NCI-H187 treated with DMSO at 0.1 percent for 48 hours (cell line): ENCODE data around the gene AQP9.
"Not testable (repeated sequence)": the region's sequence is repeated elsewhere in the genome, so short reads cannot be mapped to it uniquely, and the experiment has no call there.

Experiments used
- DNase-seq: peaks from one replicate; lab custom pipeline; 2025; lab: John Stamatoyannopoulos, UW

Gene AQP9

DNA sequence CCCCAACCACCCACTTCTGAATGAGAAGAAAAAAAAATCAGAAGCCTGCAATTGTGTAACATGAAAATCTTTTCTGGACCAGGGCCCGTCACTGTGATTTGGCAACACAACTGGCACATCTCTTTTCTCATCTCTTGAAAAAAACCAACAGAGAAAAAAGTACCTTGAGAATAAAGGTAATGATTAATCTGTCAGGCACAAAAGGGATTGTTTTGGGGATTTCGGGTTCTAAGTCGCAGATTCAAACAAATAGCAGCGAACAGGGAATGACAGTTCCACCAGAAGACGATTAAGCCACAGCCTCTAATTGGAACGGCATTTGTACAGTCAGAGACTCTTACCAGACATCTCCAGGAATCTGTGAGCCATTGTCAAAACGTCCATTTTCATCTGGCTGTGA is at the start of gene AQP9:
Gene AQP9, plus strand, starts transcription at position 276 of the 400 bp plus-strand sequence. CDS start 185 bp downstream, outside the sequence.
- no peak for DNase-seq

DNA sequence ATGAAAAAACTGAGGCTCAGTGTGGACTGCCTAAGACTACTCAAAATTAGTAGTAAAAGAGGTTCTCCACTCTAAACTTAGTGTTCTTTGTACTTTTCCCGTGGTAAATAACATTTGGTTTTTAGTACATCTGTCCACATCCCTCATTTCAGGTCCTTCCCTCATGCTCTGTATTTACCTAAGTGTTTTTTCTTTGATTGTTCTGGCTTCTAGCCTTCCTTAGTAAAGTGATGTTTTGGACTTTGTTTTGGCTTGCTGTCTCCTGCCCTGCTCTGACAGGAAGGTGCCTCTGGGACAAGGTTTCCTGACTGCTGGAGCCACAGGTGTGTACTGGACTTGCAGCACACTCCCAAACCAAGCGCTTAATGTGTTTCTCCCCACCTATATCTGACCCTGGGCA is 42.8 kb upstream of the AQP9 start:
- DNase-seq: no peak

DNA sequence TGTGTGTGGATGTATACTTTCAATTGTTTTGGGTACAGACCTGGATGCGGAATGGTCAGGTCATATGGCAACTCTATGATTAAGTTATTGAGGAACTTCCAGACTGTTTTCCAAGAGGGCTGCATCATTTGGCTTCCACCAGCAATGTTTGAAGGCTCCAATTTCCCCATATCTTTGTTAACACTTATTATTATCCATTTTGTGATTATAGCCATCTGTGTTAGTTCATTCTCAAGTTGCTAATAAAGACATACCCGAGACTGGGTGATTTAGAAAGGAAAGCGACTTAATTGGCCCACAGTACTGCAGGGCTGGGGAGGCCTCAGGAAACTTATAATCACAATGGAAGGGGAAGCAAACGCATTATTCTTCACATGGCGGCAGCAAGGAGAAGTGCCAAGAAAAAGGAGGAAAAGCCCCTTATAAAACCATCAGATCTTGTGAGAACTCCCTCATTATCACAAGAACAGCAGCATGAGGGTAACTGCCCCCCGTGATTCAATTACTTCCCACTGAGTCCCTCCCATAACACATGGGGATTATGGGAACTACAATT is 41.6 kb upstream of the AQP9 start:
- DNase-seq: no peak

DNA sequence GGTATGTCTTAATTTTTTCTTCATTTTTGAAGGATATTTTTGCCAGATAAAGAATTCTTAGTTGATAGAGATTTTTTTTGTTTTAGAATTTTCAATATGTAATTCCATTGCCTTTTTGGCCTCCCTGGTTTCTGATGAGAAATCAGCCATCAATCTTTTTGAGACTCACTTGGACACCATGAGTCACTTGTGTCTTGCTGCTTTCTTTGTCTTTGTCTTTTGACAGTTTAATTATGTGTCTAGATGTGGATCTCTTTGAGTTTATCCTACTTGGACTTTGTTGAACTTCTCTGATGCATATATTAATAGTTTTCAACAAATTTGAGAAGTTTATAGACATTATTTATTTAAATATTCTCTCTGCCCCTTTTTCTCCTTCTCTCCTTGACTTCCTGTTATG is 34.7 kb upstream of the AQP9 start:
- no peak for DNase-seq

DNA sequence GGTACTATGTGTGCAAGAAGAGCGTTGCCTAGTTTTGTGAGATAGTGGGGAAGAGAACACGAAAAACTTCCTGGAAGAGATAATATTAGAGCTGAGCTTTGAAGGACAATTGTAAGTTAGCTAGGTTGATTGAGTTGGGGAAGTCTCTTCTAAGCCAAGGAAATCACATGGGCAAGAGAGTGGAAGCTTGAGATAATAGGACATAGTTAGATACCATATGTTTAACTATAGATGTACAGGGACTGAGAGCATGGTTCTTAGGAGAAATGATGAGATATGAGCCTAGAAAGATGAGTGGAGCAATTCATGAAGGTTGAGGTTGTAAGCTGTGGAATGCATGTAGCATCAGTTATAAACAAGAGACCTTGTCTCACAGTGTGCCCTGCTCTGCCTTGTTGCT is 30.1 kb upstream of the AQP9 start:
- DNase-seq: no peak

GRCh38 chr15:58109419-58109818 is 28.8 kb upstream of the AQP9 start:
- DNase-seq: no peak

- no peak for DNase-seq
Observed at GRCh38 chr15:58110999-58111717, 27.0 kb upstream of the AQP9 start.

DNA sequence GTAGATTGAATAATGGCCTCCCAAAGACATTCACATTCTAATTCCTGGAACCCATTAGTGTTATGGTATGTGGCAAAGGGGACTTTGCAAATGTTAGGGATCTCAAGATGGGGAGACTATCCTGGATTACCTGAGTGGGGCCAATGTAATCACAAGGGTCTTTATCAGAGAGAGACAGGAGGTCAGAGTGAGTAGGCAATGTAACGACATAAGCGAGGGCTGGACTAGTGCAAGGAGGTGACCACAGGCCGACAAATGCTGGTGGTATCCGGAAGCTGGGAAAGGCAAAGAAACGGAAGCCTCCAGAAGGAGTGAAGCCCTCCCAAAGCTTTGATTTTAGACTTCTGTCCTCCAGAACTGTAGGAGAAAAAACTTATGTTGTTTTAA is 26.5 kb upstream of the AQP9 start:
- no peak for DNase-seq

- not testable (repeated sequence) for DNase-seq
Observed at GRCh38 chr15:58113358-58113757, 24.8 kb upstream of the AQP9 start.

GRCh38 chr15:58114388-58114787 is 23.8 kb upstream of the AQP9 start:
- DNase-seq: no peak

DNA sequence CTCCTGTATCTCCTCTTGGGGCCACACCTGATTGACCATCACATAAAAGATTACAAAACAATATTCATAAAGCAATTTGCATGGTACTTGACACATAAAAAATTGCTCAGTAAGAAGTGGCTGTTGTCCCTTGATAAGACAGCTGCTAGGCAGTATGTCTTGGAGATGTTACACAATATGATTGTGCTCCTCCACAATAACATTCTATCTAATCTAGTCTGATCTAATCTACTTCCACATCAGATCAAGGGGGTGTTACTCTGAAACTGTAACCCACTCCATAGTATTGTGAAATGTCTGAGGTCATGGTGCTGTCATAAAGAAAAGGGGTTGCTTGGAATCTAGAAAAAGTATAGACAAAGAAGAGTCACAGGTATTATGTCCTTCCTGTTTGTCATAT is 23.4 kb upstream of the AQP9 start:
- no peak for DNase-seq

GRCh38 chr15:58115692-58116091 is 22.5 kb upstream of the AQP9 start:
- no peak for DNase-seq

GRCh38 chr15:58117619-58118018 is 20.6 kb upstream of the AQP9 start:
- DNase-seq: no peak

GRCh38 chr15:58118272-58118671 is 19.9 kb upstream of the AQP9 start:
- DNase-seq: no peak

- no peak for DNase-seq
Observed at GRCh38 chr15:58119016-58119415, 19.2 kb upstream of the AQP9 start.

DNA sequence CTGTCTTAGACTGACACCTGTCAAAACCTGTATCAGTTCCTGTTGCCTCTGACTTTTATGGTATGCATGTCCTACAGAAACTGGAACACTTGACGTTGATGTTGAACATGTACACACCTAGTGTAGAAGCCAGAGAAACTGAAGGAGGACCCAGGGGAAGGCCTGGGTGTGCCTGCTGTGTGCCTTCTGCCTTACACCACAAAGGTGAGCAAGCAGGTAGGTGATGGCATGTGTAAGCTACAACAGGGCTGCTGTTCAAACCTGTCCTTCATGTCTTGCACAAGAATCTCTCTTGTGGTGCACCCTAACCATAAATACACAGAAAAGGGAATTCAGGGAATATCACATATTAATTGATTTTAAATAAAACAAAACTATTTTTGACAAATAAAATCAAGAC is 13.6 kb upstream of the AQP9 start:
- DNase-seq: no peak

DNA sequence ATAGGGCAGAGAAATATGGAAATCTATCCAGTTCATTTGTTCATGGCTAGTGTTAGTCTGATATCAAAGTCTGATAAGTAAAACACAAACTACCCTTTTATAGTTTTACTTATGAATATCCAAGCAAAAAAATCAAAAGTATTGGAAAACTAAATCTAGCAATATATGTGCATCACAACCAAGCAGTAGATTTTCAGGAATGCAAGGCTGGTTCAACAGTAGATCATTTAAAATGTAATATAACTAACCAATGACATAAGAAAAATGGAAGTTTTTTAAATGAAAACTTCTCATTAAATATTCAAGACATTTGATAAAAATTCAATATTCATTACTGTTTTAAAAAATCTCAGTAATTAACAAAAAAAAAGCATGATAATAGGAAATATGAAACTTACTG is 12.8 kb upstream of the AQP9 start:
- no peak for DNase-seq

DNA sequence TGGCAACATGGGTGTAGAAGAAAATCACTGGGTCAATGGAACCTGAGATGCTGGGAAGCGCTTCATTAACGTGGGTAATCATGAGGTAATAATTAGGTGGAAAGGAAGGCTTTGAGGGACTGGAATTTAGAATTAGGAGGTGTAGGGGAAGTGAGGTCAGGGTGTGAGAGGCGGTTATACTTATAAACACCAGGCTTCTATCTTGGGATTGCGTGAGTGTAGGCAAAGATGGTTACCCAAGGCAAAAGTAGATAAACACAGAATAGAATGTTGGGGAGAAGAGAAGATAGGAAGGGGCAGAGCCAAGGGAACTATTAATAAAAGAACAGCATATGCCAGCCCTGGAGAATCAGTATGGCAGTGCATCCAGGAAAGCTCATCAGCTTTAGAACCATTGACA is 3.3 kb upstream of the AQP9 start:
- no peak for DNase-seq

- no peak for DNase-seq
Observed at GRCh38 chr15:58135511-58136174, 2.5 kb upstream of the AQP9 start.

DNA sequence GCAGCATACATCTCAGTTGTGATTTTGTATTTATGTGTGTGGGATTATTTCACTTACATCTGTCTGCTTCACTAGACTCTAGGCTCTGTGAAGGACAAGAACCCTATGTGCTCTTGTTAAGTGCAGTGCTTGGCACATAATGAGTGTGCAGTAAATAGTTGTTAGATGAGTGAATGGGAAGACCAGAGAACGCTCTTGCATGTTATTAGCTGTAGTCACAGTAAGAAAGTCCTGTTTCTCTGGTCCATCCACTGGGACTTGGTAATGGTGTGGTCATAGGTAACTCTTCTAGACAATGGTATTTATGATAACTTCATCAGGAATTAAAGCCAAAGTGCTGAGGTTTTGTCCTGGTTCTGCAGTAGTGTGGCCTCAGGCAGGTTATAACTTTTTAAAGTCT is 1.4 kb upstream of the AQP9 start:
- no peak for DNase-seq

GRCh38 chr15:58137686-58138085 is 495 bp upstream of the AQP9 start:
- no peak for DNase-seq

- no peak for DNase-seq
Observed at GRCh38 chr15:58139276-58139988, 1.3 kb downstream of the AQP9 start.

DNA sequence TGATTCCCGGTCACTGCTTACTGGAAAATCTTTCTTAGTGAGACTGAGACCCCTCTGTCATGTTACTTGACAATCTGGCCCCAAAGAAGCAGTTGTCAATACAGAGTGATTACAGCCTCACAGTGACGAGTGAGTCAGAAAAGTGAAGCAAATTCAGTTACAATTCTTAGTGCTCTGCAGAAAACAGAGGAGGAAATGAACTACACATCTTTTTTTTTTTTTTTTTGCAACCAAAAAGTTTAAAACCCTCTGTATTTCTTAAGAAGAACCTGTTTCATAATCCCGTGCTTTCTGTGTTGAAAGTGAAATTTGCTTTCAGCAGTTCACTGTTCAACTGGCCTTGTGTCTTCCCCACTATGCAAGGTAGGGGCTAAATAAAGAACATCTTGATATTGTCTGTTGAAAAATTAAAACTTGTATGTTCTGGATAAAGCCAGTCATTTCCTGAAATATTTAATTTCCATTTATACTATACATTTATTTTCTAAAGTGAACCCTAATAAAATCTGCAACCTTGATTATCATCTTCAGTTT is 1.9 kb downstream of the AQP9 start:
- no peak for DNase-seq
